GM19099 (cell line): ENCODE results near the gene PRKN.

ENCODE experiments used
- POLR2A ChIP-seq: IDR thresholded peaks from 3 replicates; pipeline ENCODE4 v1.6.1; 2011; ENCODE audit warnings: low read depth; ENCODE audit not compliant: insufficient read length; ENCODE audit errors: extremely low read depth

Gene PRKN

GRCh38 chr6:162491637-162492036, 235.9 kb downstream of the PRKN start:
- TF ChIP-seq POLR2A, result no peak

GRCh38 chr6:162489101-162489976, 238.2 kb downstream of the PRKN start:
- TF ChIP-seq POLR2A, result no peak

- TF ChIP-seq POLR2A, result no peak
Observed at GRCh38 chr6:162488444-162488843, 239.1 kb downstream of the PRKN start.

GRCh38 chr6:162485464-162485863, 242.1 kb downstream of the PRKN start:
- TF ChIP-seq POLR2A, result no peak

- TF ChIP-seq POLR2A, result no peak
Observed at GRCh38 chr6:162481938-162482337, 245.6 kb downstream of the PRKN start.

GRCh38 chr6:162481320-162481719, 246.2 kb downstream of the PRKN start:
- TF ChIP-seq POLR2A, result no peak

GRCh38 chr6:162478192-162478671, 249.3 kb downstream of the PRKN start:
- no peak for TF ChIP-seq POLR2A

- TF ChIP-seq POLR2A, result no peak
Observed at GRCh38 chr6:162474722-162475121, 252.8 kb downstream of the PRKN start.

GRCh38 chr6:162471842-162472241, 255.7 kb downstream of the PRKN start:
- no peak for TF ChIP-seq POLR2A

- no peak for TF ChIP-seq POLR2A
Observed at GRCh38 chr6:162468326-162468725, 259.2 kb downstream of the PRKN start.

GRCh38 chr6:162467679-162468078, 259.9 kb downstream of the PRKN start:
- TF ChIP-seq POLR2A, result no peak

GRCh38 chr6:162463576-162463975, 264.0 kb downstream of the PRKN start:
- no peak for TF ChIP-seq POLR2A

GRCh38 chr6:162459985-162460384, 267.6 kb downstream of the PRKN start:
- TF ChIP-seq POLR2A, result no peak

- TF ChIP-seq POLR2A, result no peak
Observed at GRCh38 chr6:162450358-162450757, 277.2 kb downstream of the PRKN start.

- no peak for TF ChIP-seq POLR2A
Observed at GRCh38 chr6:162448294-162448693, 279.3 kb downstream of the PRKN start.

GRCh38 chr6:162443101-162443500, 284.5 kb downstream of the PRKN start:
- TF ChIP-seq POLR2A, result no peak

GRCh38 chr6:162442687-162443086, 284.9 kb downstream of the PRKN start:
- no peak for TF ChIP-seq POLR2A

- TF ChIP-seq POLR2A, result no peak
Observed at GRCh38 chr6:162441991-162442390, 285.6 kb downstream of the PRKN start.

- no peak for TF ChIP-seq POLR2A
Observed at GRCh38 chr6:162438980-162439379, 288.6 kb downstream of the PRKN start.
